ENCODE measurements around the gene CCDC192. TPM values are rescaled to one million over a fixed set of nuclear protein-coding genes. Genes with fewer than 3 reads are reported as not detected.

The CCDC192 gene
- total RNA-seq, 6 experiments from 2014 or later: not detected

DNA sequence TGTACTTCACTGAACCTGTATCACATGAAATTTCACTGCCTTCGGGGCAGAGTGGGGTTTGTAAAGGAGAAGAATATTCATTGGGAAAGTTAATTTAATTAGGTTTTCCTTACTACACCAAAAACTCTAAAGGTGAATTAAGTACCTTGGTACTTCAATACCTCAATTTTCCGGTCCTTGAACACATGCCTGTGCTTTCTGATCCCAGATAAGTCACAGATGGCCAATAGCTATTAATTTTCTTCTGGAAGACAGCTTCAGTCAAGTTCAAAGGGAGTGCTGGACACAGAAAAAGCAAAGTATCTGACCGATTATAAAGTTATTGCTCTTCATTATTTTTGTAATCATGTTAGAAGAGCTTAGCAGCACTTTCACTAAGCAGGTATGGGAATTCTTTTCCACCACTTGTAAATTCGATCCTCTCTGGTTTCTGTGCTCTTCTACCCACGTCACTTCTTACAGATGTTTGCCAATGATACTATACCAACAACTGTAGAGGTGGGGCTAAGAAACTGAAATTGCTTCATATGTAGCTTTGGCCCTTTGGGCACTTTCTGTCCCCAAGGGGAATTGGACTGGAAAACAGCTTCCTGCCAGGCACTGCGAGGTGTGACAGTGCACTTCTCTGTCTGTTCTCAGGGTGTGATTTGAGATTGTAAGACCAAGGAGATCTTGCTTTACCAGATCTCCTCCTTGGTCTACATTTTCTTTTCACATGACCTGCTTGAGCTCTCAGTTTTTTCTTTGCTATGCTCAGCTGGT lies 164.0 kb downstream of the CCDC192 start:
- WGBS (ENCODE audit: insufficient coverage, low coverage, low lambda C conversion rate, missing lambda C conversion rate): 59% methylated on average over 6 of the region's 6 CpGs
- H3K27me3 ChIP-seq: no peaks in the 10 kb centered on the region
- no peak overlapping the region for H3K4me3 ChIP-seq
- intact Hi-C loops (cut with DNase I): no loop called here
- no peaks in the 10 kb centered on the region for H3K4me1 ChIP-seq
- no peaks in the 10 kb centered on the region for H3K9me3 ChIP-seq
- no peak for DNase-seq
- no peaks in the 10 kb centered on the region for H3K36me3 ChIP-seq
- TF ChIP-seq POLR2A (IDR thresholded peaks at IDR 0.05): no peak
- TF ChIP-seq CTCF (IDR thresholded peaks at IDR 0.05): no peak
- ATAC-seq: no peak
- no peak overlapping the region for H3K27ac ChIP-seq

DNA sequence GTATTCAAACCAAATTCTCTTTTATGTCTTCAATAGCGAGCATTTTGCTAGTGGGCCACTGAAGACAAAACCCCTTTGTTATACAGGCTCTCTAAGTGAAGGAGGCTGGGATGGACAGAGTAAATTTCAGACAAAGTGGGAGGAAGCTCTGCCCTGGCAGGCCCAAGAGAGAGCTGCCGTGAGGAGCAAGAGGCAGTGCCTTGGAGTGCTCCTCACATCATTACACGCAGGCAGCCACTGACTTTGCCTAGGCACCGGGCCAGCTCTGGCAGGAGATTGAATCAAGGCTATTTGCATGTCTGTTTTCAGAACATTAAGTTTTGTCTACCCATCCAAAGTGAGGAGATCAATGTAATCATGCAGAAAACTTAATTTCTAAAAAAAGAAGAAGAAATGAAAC lies 167.7 kb downstream of the CCDC192 start:
- no peak overlapping the region for H3K27ac ChIP-seq
- H3K9me3 ChIP-seq: no peaks in the 10 kb centered on the region
- intact Hi-C loops (cut with DNase I): no loop called here
- H3K4me1 ChIP-seq: no peaks in the 10 kb centered on the region
- no peaks in the 10 kb centered on the region for H3K36me3 ChIP-seq
- no peak overlapping the region for H3K4me3 ChIP-seq
- H3K27me3 ChIP-seq: no peaks in the 10 kb centered on the region
- ATAC-seq (no peak), DNase-seq (peak in 1 of 3 donors; percentile 46)
- no peak for TF ChIP-seq POLR2A (IDR thresholded peaks at IDR 0.05)
- 63% methylated on average over 3 of the region's 4 CpGs for WGBS (ENCODE audit: insufficient coverage, low coverage, low lambda C conversion rate, missing lambda C conversion rate)

GRCh38 chr5:127871503-127872153 lies 168.4 kb downstream of the CCDC192 start:
- Histone ChIP-seq H3K27ac (no peak overlapping the region), H3K36me3 (no peaks in the 10 kb centered on the region), H3K9me3 (no peaks in the 10 kb centered on the region), H3K4me3 (no peak overlapping the region), H3K4me1 (no peaks in the 10 kb centered on the region), H3K27me3 (no peaks in the 10 kb centered on the region)
- intact Hi-C loops (cut with DNase I): no loop called here
- ATAC-seq (no peak), DNase-seq (no peak)
- 57% methylated on average over 8 of the region's 8 CpGs for WGBS (ENCODE audit: insufficient coverage, low coverage, low lambda C conversion rate, missing lambda C conversion rate)
- TF ChIP-seq POLR2A (IDR thresholded peaks at IDR 0.05) (no peak), CTCF (IDR thresholded peaks at IDR 0.05) (no peak)

DNA sequence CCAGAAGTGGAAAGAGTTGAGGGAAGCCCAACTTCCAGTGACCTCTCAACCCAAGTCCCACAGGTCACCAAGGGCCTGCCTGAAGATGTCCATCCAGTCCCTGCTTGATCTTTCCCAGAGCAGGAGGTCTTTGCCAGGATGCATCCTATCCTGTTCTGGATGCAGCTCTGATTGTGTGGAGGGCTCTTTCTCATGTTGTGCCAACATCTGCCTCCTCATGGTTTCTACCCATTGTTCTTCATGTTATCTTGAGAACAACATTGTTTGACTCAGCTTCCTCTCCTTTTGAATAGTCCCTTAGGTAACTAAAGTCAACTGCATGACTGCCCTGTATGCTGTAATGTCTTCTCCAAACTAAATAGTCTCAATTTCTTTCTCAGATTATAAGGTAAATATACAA lies 169.3 kb downstream of the CCDC192 start:
- Histone ChIP-seq H3K27me3 (no peaks in the 10 kb centered on the region), H3K4me1 (no peaks in the 10 kb centered on the region), H3K9me3 (no peaks in the 10 kb centered on the region), H3K36me3 (no peaks in the 10 kb centered on the region), H3K27ac (no peak overlapping the region), H3K4me3 (no peak overlapping the region)
- TF ChIP-seq CTCF (IDR thresholded peaks at IDR 0.05) (no peak), POLR2A (IDR thresholded peaks at IDR 0.05) (no peak)
- intact Hi-C loops (cut with DNase I): no loop called here
- DNase-seq (no peak), ATAC-seq (peak in 2 of 4 donors; percentile 21 to 27)

- TF ChIP-seq POLR2A (IDR thresholded peaks at IDR 0.05): no peak
- TF ChIP-seq CTCF (IDR thresholded peaks at IDR 0.05): peak in 2 of 4 donors; percentile 11 to 17
- peak in 1 of 3 donors; percentile 21 for DNase-seq
- Histone ChIP-seq H3K9me3 (no peaks in the 10 kb centered on the region), H3K27me3 (no peaks in the 10 kb centered on the region), H3K4me1 (no peaks in the 10 kb centered on the region), H3K4me3 (no peak overlapping the region), H3K27ac (no peak overlapping the region), H3K36me3 (no peaks in the 10 kb centered on the region)
- intact Hi-C loops (cut with DNase I): no loop called here
- peak; percentile 72 to 85 (median 76) for ATAC-seq
- WGBS (ENCODE audit: insufficient coverage, low coverage, low lambda C conversion rate, missing lambda C conversion rate): 25% methylated on average over 8 of the region's 8 CpGs
Measured at GRCh38 chr5:127875235-127876021, 172.2 kb downstream of the CCDC192 start.
